ENCODE measurements around the gene TMEM217. TPM values are rescaled to one million over a fixed set of nuclear protein-coding genes. Genes with fewer than 3 reads are reported as not detected.

Gene TMEM217
- total and polyA plus RNA-seq, 2 of the 4 experiments (the other 2 are of a cell fraction): 1.4 to 3.5 TPM

- in situ Hi-C loops (cut with MboI; ENCODE audit: low sequenced_read_pairs): loop anchor here (5.0 to 10.0 kb wide), 3 partner anchors 190 to 445 kb away; partner anchors contain the start of gene C6orf89
- Histone ChIP-seq H3K4ac (ENCODE audit: low read depth, low read length) (no peak overlapping the region), H3K79me1 (ENCODE audit: low read depth in 1 of 2, low read length in 2 of 2) (no peaks in the 10 kb centered on the region), H3K9me1 (ENCODE audit: insufficient read depth, low read length) (no peaks in the 10 kb centered on the region), H3K18ac (ENCODE audit: low read depth, low read length) (no peak overlapping the region), H3K27ac (ENCODE audit: insufficient read depth, low read length) (no peak overlapping the region), H2AK9ac (replicated peaks; ENCODE audit: low read depth, low read length, poor library complexity) (no peak overlapping the region), H3K14ac (replicated peaks; ENCODE audit: low read depth, low read length) (no peak overlapping the region), H3K9ac (ENCODE audit: low read depth, low read length) (no peak overlapping the region), H2BK5ac (ENCODE audit: low read depth, low read length, poor library complexity, severe bottlenecking) (no peak overlapping the region), H3K4me3 (ENCODE audit: insufficient read depth, low read depth, low read length) (no peak overlapping the region), H2BK120ac (ENCODE audit: low read depth, low read length) (no peak overlapping the region), H4K8ac (ENCODE audit: low read depth in 2 of 2, low read length in 2 of 2) (no peak overlapping the region), H3K4me2 (ENCODE audit: low read depth, low read length) (no peak overlapping the region), H4K20me1 (ENCODE audit: insufficient read depth, low read length) (0 out of 2 replicates have a peak, but pooled peaks cover 4% of the 10 kb centered on the region), H3K56ac (ENCODE audit: extremely low read depth, insufficient read depth, low read length) (no peak overlapping the region), H3K9me3 (ENCODE audit: control insufficient read depth, insufficient read depth, low read length) (no peaks in the 10 kb centered on the region), H2BK20ac (ENCODE audit: low read depth, low read length) (no peak overlapping the region), H3K27me3 (ENCODE audit: control insufficient read depth, insufficient read depth, low read length) (no peaks in the 10 kb centered on the region), H2BK15ac (ENCODE audit: low read depth, low read length) (no peak overlapping the region), H2AFZ (replicated peaks; ENCODE audit: low read length, poor library complexity) (no peak overlapping the region), H3K4me1 (ENCODE audit: control insufficient read depth, insufficient read depth, low read length) (no peaks in the 10 kb centered on the region), H3K36me3 (ENCODE audit: control insufficient read depth, insufficient read depth, low read length) (no peaks in the 10 kb centered on the region), H3K23ac (ENCODE audit: low read depth, low read length) (no peak overlapping the region), H4K5ac (ENCODE audit: low read depth, low read length) (no peak overlapping the region), H4K91ac (ENCODE audit: insufficient read depth, low read depth, low read length) (no peak overlapping the region), H2AK5ac (ENCODE audit: low read depth, low read length) (peak overlapping the region; percentile 48; the same call in 1 of the 2 replicates)
- DNase-seq: no peak
- BruUV-seq (replicated peaks): no TSS peak
- ChIA-PET CTCF (interaction anchor here (0.8 kb wide), 1 partner anchor 194 kb away, joined by 4 read pairs; no protein-coding TSS in a partner anchor), POLR2A (ENCODE audit: unreplicated experiment) (no interaction called here)
- TF ChIP-seq FOS (IDR thresholded peaks at IDR 0.05; ENCODE audit: low read depth, low read length) (no peak), SMC3 (IDR thresholded peaks at IDR 0.05; ENCODE audit: low read depth, low read length) (no peak), CHD1 (IDR thresholded peaks at IDR 0.05; ENCODE audit: low read depth, low read length) (no peak), ELK1 (IDR thresholded peaks at IDR 0.05; ENCODE audit: borderline replicate concordance, low read depth, low read length) (no peak), RAD21 (IDR thresholded peaks at IDR 0.05; ENCODE audit: low read length) (no peak), RFX5 (IDR thresholded peaks at IDR 0.05; ENCODE audit: low read depth, low read length) (no peak), POLR2A (IDR thresholded peaks at IDR 0.05; ENCODE audit: low read depth, low read length) (no peak), CEBPB (IDR thresholded peaks at IDR 0.05; ENCODE audit: low read depth, low read length) (no peak), CTCF (conservative IDR thresholded peaks at IDR 0.05; ENCODE audit: low read depth, low read length) (no peak), MXI1 (IDR thresholded peaks at IDR 0.05; ENCODE audit: borderline replicate concordance, low read depth, low read length) (no peak), RCOR1 (IDR thresholded peaks at IDR 0.05; ENCODE audit: insufficient replicate concordance, low read length) (no peak), USF2 (IDR thresholded peaks at IDR 0.05; ENCODE audit: low read depth, low read length) (no peak), MAFK (IDR thresholded peaks at IDR 0.05; ENCODE audit: low read depth, low read length) (no peak), NFE2L2 (IDR thresholded peaks at IDR 0.05; ENCODE audit: low read depth, low read length) (no peak), BHLHE40 (IDR thresholded peaks at IDR 0.05; ENCODE audit: low read depth, low read length) (no peak), MAZ (IDR thresholded peaks at IDR 0.05; ENCODE audit: borderline replicate concordance, low read depth, low read length) (no peak)
- intact Hi-C loops (cut with micrococcal nuclease): loop anchor here (5.0 kb wide), 1 partner anchor 445 kb away; no protein-coding TSS in a partner anchor
- ATAC-seq (ENCODE audit: low read depth): no peak
- dilution Hi-C loops (cut with HindIII; ENCODE audit: low sequenced_read_pairs, unreplicated experiment): no loop called here
- WGBS, 2 experiments (ENCODE audit: extremely low coverage in 2 of 2, insufficient read length in 1 of 2): 93% methylated on average over 2 of the region's 9 CpGs; no CpG with 5 or more reads in 1 of the 2 experiments
These were observed 45.7 kb downstream of the TMEM217 start for GRCh38 chr6:37212268-37212667.

Data from IMR-90 (cell line).